Vagina (tissue), 2 donors: Measurements from ENCODE around the gene KCTD5.
"Not testable (repeated sequence)": the region's sequence is repeated elsewhere in the genome, so short reads cannot be mapped to it uniquely, and the experiment has no call there.

ENCODE experiments used
- POLR2A ChIP-seq, 2 donors: fragments of 450-650 bp; IDR thresholded peaks; one replicate each; pipeline ENCODE4 v1.6.1; 2017; ENCODE audit warnings: antibody characterized with exemption in 2 of 2, mild to moderate bottlenecking in 2 of 2, moderate library complexity in 2 of 2
- TF ChIP-seq, protein P1 (sequence below), 3 experiments: fragments of 450-650 bp in 2 of 3; fragments of 200-600 bp in 1 of 3; sonication (generic) in 1 of 3; IDR thresholded peaks; one replicate each; pipeline ENCODE4 v1.5.1; 2017 to 2019; ENCODE audit warnings: antibody characterized with exemption in 3 of 3, mild to moderate bottlenecking in 2 of 3, moderate library complexity in 2 of 3

DNA sequence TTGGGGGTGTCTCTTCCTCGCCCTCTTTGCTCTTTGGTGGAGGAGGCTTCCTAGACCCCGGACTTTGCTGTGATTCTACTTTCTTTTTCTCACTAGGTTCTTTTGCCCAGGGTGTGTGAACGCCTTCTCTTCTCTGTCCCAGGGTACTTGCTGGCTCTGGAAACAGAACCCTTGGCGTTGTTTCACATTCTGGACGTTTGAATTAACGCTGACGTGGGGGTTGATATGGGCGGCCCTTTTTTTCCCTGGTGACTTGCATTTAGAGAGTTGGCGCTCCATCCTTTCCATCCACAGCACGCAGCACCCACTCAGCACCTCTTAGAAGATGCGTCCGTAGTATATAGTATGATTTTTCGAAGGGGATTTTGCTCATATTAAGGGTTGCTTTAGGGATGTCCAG is 718 bp downstream of the KCTD5 start:
- TF ChIP-seq, protein P1, sequence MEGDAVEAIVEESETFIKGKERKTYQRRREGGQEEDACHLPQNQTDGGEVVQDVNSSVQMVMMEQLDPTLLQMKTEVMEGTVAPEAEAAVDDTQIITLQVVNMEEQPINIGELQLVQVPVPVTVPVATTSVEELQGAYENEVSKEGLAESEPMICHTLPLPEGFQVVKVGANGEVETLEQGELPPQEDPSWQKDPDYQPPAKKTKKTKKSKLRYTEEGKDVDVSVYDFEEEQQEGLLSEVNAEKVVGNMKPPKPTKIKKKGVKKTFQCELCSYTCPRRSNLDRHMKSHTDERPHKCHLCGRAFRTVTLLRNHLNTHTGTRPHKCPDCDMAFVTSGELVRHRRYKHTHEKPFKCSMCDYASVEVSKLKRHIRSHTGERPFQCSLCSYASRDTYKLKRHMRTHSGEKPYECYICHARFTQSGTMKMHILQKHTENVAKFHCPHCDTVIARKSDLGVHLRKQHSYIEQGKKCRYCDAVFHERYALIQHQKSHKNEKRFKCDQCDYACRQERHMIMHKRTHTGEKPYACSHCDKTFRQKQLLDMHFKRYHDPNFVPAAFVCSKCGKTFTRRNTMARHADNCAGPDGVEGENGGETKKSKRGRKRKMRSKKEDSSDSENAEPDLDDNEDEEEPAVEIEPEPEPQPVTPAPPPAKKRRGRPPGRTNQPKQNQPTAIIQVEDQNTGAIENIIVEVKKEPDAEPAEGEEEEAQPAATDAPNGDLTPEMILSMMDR (IDR thresholded peaks at IDR 0.05) = not testable (repeated sequence)
- not testable (repeated sequence) for TF ChIP-seq POLR2A (IDR thresholded peaks at IDR 0.05)
